K562 (cell line): ENCODE data around the gene JUND. TPM values are rescaled to one million over a fixed set of nuclear protein-coding genes. Genes with fewer than 3 reads are reported as not detected.
A peak's percentile ranks its signal among the peaks of the same experiment; 100 is the strongest.

Experiments used
- ATAC-seq: fragments of 200-7000 bp; cut with Tn5 transposase; 3 replicates; pipeline ENCODE4 v1.9.1; 2020; ENCODE audit warnings: moderate library complexity
- BruUV-seq: library from RNA; stranded (reverse); fragments of 400-500 nt; replicated peaks from 2 replicates; lab custom pipeline; 2021; lab: Mats Ljungman, UMichigan
- CTCF ChIA-PET: fragments of 300-600 bp; formaldehyde crosslinking; extraction: SDS; loops from one replicate; lab custom pipeline; 2021; ENCODE audit warnings: low intra/inter-chr PET ratio; lab: Yijun Ruan, JAX
- POLR2A ChIA-PET: fragments of 300-600, 350-650 bp; sonication (Branson Sonifier 250); formaldehyde crosslinking; extraction: SDS; loops from one replicate; lab custom pipeline; 2021; ENCODE audit warnings: antibody characterized with exemption, inconsistent platforms; lab: Yijun Ruan, JAX
- DNase-seq, 4 experiments: peaks; one replicate each; pipeline versions ENCODE4 v3.0.0 to v3.0.0-alpha.2; 2011 to 2018; ENCODE audit warnings: low spot score in 3 of 4, mixed read lengths in 3 of 4; ENCODE audit errors: extremely low read depth in 1 of 4
- FAIRE-seq: peaks from 2 replicates; lab custom pipeline; 2011; peaks lifted over from hg19 to GRCh38; lab: Jason Lieb, UNC
- H2AFZ ChIP-seq: 2 replicates; pipeline ENCODE4 v1.6.0; 2011; ENCODE audit warnings: low read depth, low read length, control low read depth, inconsistent platforms
- H3K27ac ChIP-seq: fragments of 200-600 bp; 3 replicates; pipeline ENCODE4 v1.8.0; 2011; ENCODE audit warnings: low read depth, mild to moderate bottlenecking, control low read depth, inconsistent platforms, low read length, moderate library complexity, mixed read lengths; ENCODE audit errors: extremely low read depth
- H3K27me3 ChIP-seq, 2 experiments: fragments of 300-600 bp in 1 of 2; 2 replicates in 1 of 2; 3 replicates in 1 of 2; pipeline versions ENCODE4 v1.6.0 to v1.8.0; 2011; ENCODE audit warnings: inconsistent platforms in 2 of 2, low read length in 2 of 2, mild to moderate bottlenecking in 1 of 2, mixed read lengths in 1 of 2, moderate library complexity in 1 of 2; ENCODE audit not compliant: control insufficient read depth in 2 of 2, insufficient read depth in 2 of 2
- H3K36me3 ChIP-seq: fragments of 300-600 bp; 3 replicates; pipeline ENCODE4 v1.8.0; 2011; ENCODE audit warnings: mild to moderate bottlenecking, low read length, inconsistent platforms; ENCODE audit not compliant: control insufficient read depth, insufficient read depth
- H3K4me1 ChIP-seq, 2 experiments: fragments of 200-600 bp in 1 of 2; replicated peaks in 1 of 2; 2 replicates in 1 of 2; 3 replicates in 1 of 2; pipeline versions ENCODE4 v1.5.1 to v1.8.0; 2011; ENCODE audit warnings: inconsistent platforms in 2 of 2, low read length in 2 of 2, mild to moderate bottlenecking in 1 of 2, mixed read lengths in 1 of 2, moderate library complexity in 1 of 2; ENCODE audit not compliant: control insufficient read depth in 2 of 2, insufficient read depth in 2 of 2
- H3K4me2 ChIP-seq: 2 replicates; pipeline ENCODE4 v1.6.1; 2011; ENCODE audit warnings: low read length, control low read depth, inconsistent platforms, mixed read lengths; ENCODE audit not compliant: insufficient read depth
- H3K4me3 ChIP-seq: fragments of 200-600 bp; sonication (generic), shearing (Covaris generic); 2 replicates; pipeline ENCODE4 v1.5.1; 2016; ENCODE audit warnings: control low read depth, inconsistent platforms
- H3K79me2 ChIP-seq: fragments of 200-600 bp; 3 replicates; pipeline ENCODE4 v1.8.0; 2011; ENCODE audit warnings: low read length, inconsistent platforms; ENCODE audit not compliant: control insufficient read depth, insufficient read depth
- H3K9ac ChIP-seq, 2 experiments: 2 replicates each; pipeline versions ENCODE4 v1.6.0 to v1.6.1; 2011; ENCODE audit warnings: low read depth in 2 of 2, low read length in 2 of 2, control low read depth in 1 of 2, inconsistent platforms in 1 of 2, mild to moderate bottlenecking in 1 of 2, mixed read lengths in 1 of 2; ENCODE audit not compliant: insufficient read depth in 1 of 2
- H3K9me1 ChIP-seq: one replicate; pipeline ENCODE4 v1.6.0; 2011; ENCODE audit warnings: inconsistent platforms, mild to moderate bottlenecking, low read length, moderate library complexity; ENCODE audit not compliant: control insufficient read depth, insufficient read depth
- H3K9me3 ChIP-seq: replicated peaks from 2 replicates; pipeline ENCODE4 v1.5.1; 2011; ENCODE audit warnings: low read depth, low read length, inconsistent platforms; ENCODE audit not compliant: control insufficient read depth, insufficient read depth
- H4K20me1 ChIP-seq: replicated peaks from 2 replicates; pipeline ENCODE4 v1.6.1; 2011; ENCODE audit warnings: low read length, inconsistent platforms, mixed read lengths; ENCODE audit not compliant: control insufficient read depth, insufficient read depth
- CHD4 ChIP-seq: fragments of 200-600 bp; sonication (generic); IDR thresholded peaks from 3 replicates; pipeline ENCODE4 v1.6.1; 2012; ENCODE audit warnings: low read depth, mild to moderate bottlenecking, mixed read lengths, low read length, inconsistent platforms; ENCODE audit not compliant: insufficient read depth, insufficient replicate concordance, poor library complexity, severe bottlenecking
- CXXC5 ChIP-seq: fragments of 250-450 bp; sonication (Bioruptor Pico); IDR thresholded peaks from 2 replicates; pipeline ENCODE4 v1.8.0; 2022; ENCODE audit warnings: inconsistent platforms, mild to moderate bottlenecking, moderate library complexity
- GTF2A2 ChIP-seq: IDR thresholded peaks from 2 replicates; pipeline ENCODE4 v1.6.1; 2016; ENCODE audit warnings: mild to moderate bottlenecking, missing genetic modification characterization, missing compliant biosample characterization
- GTF3C2 ChIP-seq: IDR thresholded peaks from 3 replicates; pipeline ENCODE4 v1.6.1; 2011; ENCODE audit warnings: borderline replicate concordance, mild to moderate bottlenecking, moderate library complexity; ENCODE audit not compliant: insufficient read length; ENCODE audit errors: extremely low read depth
- MLX ChIP-seq, 2 experiments: fragments of 450-650 bp in 1 of 2; sonication (generic) in 1 of 2; formaldehyde crosslinking; conservative IDR thresholded peaks; 2 replicates each; pipeline versions ENCODE4 v1.4.0 to v1.8.1; 2020 to 2022; ENCODE audit warnings: mild to moderate bottlenecking in 1 of 2, missing genetic modification reagents in 1 of 2
- MTA3 ChIP-seq: fragments of 450-650 bp; formaldehyde crosslinking; IDR thresholded peaks from 2 replicates; pipeline ENCODE4 v1.6.1; 2017; ENCODE audit warnings: mild to moderate bottlenecking, borderline replicate concordance
- POLR3A ChIP-seq: IDR thresholded peaks from 2 replicates; pipeline ENCODE4 v1.6.1; 2011; ENCODE audit warnings: borderline replicate concordance, mild to moderate bottlenecking, moderate library complexity; ENCODE audit not compliant: insufficient read length, insufficient read depth; ENCODE audit errors: extremely low read depth
- SMARCC2 ChIP-seq: fragments of 450-650 bp; IDR thresholded peaks from 2 replicates; pipeline ENCODE4 v1.6.1; 2017; ENCODE audit warnings: antibody characterized with exemption, moderate library complexity, mild to moderate bottlenecking, low read depth
- ZBTB8A ChIP-seq: fragments of 450-650 bp; IDR thresholded peaks from 2 replicates; pipeline ENCODE4 v1.6.1; 2018; ENCODE audit warnings: mild to moderate bottlenecking, moderate library complexity; ENCODE audit not compliant: partially characterized antibody
- ZNF232 ChIP-seq: sonication (generic); formaldehyde crosslinking; IDR thresholded peaks from 2 replicates; pipeline ENCODE4 v1.8.0; 2022; ENCODE audit warnings: mild to moderate bottlenecking, missing genetic modification reagents
- ZNF384 ChIP-seq: IDR thresholded peaks from 2 replicates; pipeline ENCODE4 v1.6.1; 2012; ENCODE audit warnings: low read depth, low read length, improper control_type of control experiment
- ZNF551 ChIP-seq: fragments of 250-450 bp; sonication (Bioruptor Pico); IDR thresholded peaks from 2 replicates; pipeline ENCODE4 v1.5.0; 2021; ENCODE audit warnings: mild to moderate bottlenecking, moderate library complexity
- WGBS: fragments of 100-300 bp; shearing (Covaris generic); methylation state at CpG from one replicate; pipeline ENCODE4 v1.1.6; 2016; ENCODE audit warnings: low coverage, mixed read lengths; ENCODE audit not compliant: insufficient coverage; ENCODE audit errors: missing lambda C conversion rate; 5-methylcytosine and 5-hydroxymethylcytosine counted together
- in situ Hi-C: fragments of 300-500 bp; cut with MboI; formaldehyde crosslinking; loops from 4 replicates; pipeline ENCODE4 v1.15.0; 2018; ENCODE audit warnings: inconsistent platforms, mixed read lengths
- intact Hi-C: fragments of 100-400 bp; cut with micrococcal nuclease; formaldehyde crosslinking; loops from 2 replicates; pipeline ENCODE4 v1.14.2; 2022
- polyA plus RNA-seq, 8 experiments: library from polyadenylated mRNA; depleted of rRNA in 4 of 8; stranded (reverse) in 5 of 8; unstranded in 3 of 8; fragments of >200 nt; fragmentation: Nextera tagmentation in 2 of 8; fragmentation: Illumina TruSeq in 1 of 8; extraction: Ambion mirVana in 2 of 8; extraction: Trizol in 1 of 8; gene quantifications; 2 replicates each; pipeline versions ENCODE4 v1.2.1 to v1.2.3, GENCODE V29; 2011 to 2014; ENCODE audit warnings: inconsistent platforms in 1 of 8, missing spikeins in 1 of 8
- total RNA-seq, 7 experiments: library from RNA; depleted of rRNA in 6 of 7; stranded (reverse); fragments of >200 nt in 6 of 7; fragmentation: Illumina TruSeq in 2 of 7; extraction: Trizol in 2 of 7; gene quantifications; 2 replicates each; pipeline versions ENCODE4 v1.2.1 to v1.2.3, GENCODE V29; 2011 to 2021; ENCODE audit warnings: low replicate concordance in 1 of 7
- TF ChIP-seq, protein P1 (sequence below): fragments of 450-650 bp; IDR thresholded peaks from 2 replicates; pipeline ENCODE4 v1.6.1; 2018; ENCODE audit not compliant: partially characterized antibody

JUND gene
- total and polyA plus RNA-seq, 9 of the 15 experiments (the other 6 are each of a cell fraction or from before 2014, with no cell fraction given) = 6.4 to 286 (median 42.3) TPM

- intact Hi-C loops (no loop called here), in situ Hi-C loops (loop anchor here (5.0 kb wide), 1 partner anchor 136 kb away; no protein-coding TSS in a partner anchor)
- Histone ChIP-seq H3K9me3 (no peaks in the 10 kb centered on the region), H2AFZ (no peak overlapping the region), H3K27ac (no peak overlapping the region), H3K36me3 (no peaks in the 10 kb centered on the region), H3K79me2 (no peaks in the 10 kb centered on the region), H3K4me1 (peaks cover 15 to 44% of the 10 kb centered on the region in 2 experiments; a peak in 4 of 5 replicates), H4K20me1 (no peaks in the 10 kb centered on the region; the same call in 1 of the 2 replicates), H3K9me1 (peaks cover 3% of the 10 kb centered on the region), H3K4me3 (no peak overlapping the region), H3K27me3 (no peaks in the 10 kb centered on the region), H3K4me2 (no peak overlapping the region), H3K9ac (no peak overlapping the region)
- CTCF ChIA-PET = interaction anchor here (0.6 kb wide), 1 partner anchor 34 kb away, joined by 4 read pairs; no protein-coding TSS in a partner anchor
- BruUV-seq = no TSS peak
- TF ChIP-seq, protein P1, sequence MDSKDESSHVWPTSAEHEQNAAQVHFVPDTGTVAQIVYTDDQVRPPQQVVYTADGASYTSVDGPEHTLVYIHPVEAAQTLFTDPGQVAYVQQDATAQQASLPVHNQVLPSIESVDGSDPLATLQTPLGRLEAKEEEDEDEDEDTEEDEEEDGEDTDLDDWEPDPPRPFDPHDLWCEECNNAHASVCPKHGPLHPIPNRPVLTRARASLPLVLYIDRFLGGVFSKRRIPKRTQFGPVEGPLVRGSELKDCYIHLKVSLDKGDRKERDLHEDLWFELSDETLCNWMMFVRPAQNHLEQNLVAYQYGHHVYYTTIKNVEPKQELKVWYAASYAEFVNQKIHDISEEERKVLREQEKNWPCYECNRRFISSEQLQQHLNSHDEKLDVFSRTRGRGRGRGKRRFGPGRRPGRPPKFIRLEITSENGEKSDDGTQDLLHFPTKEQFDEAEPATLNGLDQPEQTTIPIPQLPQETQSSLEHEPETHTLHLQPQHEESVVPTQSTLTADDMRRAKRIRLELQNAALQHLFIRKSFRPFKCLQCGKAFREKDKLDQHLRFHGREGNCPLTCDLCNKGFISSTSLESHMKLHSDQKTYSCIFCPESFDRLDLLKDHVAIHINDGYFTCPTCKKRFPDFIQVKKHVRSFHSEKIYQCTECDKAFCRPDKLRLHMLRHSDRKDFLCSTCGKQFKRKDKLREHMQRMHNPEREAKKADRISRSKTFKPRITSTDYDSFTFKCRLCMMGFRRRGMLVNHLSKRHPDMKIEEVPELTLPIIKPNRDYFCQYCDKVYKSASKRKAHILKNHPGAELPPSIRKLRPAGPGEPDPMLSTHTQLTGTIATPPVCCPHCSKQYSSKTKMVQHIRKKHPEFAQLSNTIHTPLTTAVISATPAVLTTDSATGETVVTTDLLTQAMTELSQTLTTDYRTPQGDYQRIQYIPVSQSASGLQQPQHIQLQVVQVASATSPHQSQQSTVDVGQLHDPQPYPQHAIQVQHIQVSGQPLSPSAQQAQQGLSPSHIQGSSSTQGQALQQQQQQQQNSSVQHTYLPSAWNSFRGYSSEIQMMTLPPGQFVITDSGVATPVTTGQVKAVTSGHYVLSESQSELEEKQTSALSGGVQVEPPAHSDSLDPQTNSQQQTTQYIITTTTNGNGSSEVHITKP = peak; percentile 70
- no peak for TF ChIP-seq SMARCC2
- peak; percentile 37; the same call in 1 of the 2 replicates for TF ChIP-seq ZNF384
- no peak for TF ChIP-seq GTF3C2
- no peak for TF ChIP-seq CHD4
- no peak for TF ChIP-seq GTF2A2
- no peak for TF ChIP-seq POLR3A
- TF ChIP-seq MTA3 = no peak
- TF ChIP-seq ZBTB8A = no peak
- TF ChIP-seq ZNF551 (CRISPR knock-in tag) = no peak
- no peak for TF ChIP-seq CXXC5
- TF ChIP-seq ZNF232 (CRISPR knock-in tag) = no peak
- no peak for TF ChIP-seq MLX (CRISPR knock-in tag; conservative IDR thresholded peaks at IDR 0.05)
- FAIRE-seq (peak; percentile 48), DNase-seq (no peak), ATAC-seq (no peak)
- 26% methylated on average over 6 of the region's 6 CpGs for WGBS
- POLR2A ChIA-PET = interaction anchor here (0.6 to 5.7 kb wide), 4 partner anchors 8 to 59 kb away, joined by 3 to 45 read pairs (median 6); partner anchors contain the start of gene JUND
These were observed 10.0 kb downstream of the JUND start for GRCh38 chr19:18271433-18271841.
